HUES48 (cell line): ENCODE results near the gene FAM163B.

ENCODE experiments used
- H3K27ac ChIP-seq: one replicate; pipeline ENCODE4 v1.7.0; 2013; ENCODE audit warnings: low read depth, low read length, inconsistent platforms
- H3K27me3 ChIP-seq: 2 replicates; pipeline ENCODE4 v1.6.1; 2013; ENCODE audit warnings: mild to moderate bottlenecking, low read length; ENCODE audit not compliant: control insufficient read depth, insufficient read depth
- H3K36me3 ChIP-seq: 2 replicates; pipeline ENCODE4 v1.6.1; 2013; ENCODE audit warnings: low read length; ENCODE audit not compliant: control insufficient read depth, insufficient read depth
- H3K4me1 ChIP-seq: 2 replicates; pipeline ENCODE4 v1.6.1; 2013; ENCODE audit warnings: mild to moderate bottlenecking, low read length; ENCODE audit not compliant: control insufficient read depth, insufficient read depth
- H3K4me3 ChIP-seq: 2 replicates; pipeline ENCODE4 v1.5.1; 2013; ENCODE audit warnings: mild to moderate bottlenecking, low read depth, low read length
- H3K9ac ChIP-seq: 2 replicates; pipeline ENCODE4 v1.6.1; 2013; ENCODE audit warnings: mild to moderate bottlenecking, low read depth, low read length, moderate library complexity
- H3K9me3 ChIP-seq: 2 replicates; pipeline ENCODE4 v1.6.1; 2013; ENCODE audit warnings: low read length; ENCODE audit not compliant: control insufficient read depth, insufficient read depth

Gene FAM163B

GRCh38 chr9:133532937-133533668 is 76.1 kb downstream of the FAM163B start:
- Histone ChIP-seq H3K4me3 (no peak overlapping the region), H3K27ac (no peak overlapping the region), H3K9me3 (no peaks in the 10 kb centered on the region), H3K27me3 (peaks cover 21% of the 10 kb centered on the region), H3K36me3 (no peaks in the 10 kb centered on the region), H3K4me1 (peaks cover 23% of the 10 kb centered on the region), H3K9ac (no peak overlapping the region)

GRCh38 chr9:133531293-133531692 is 77.9 kb downstream of the FAM163B start:
- H3K27me3 ChIP-seq: peaks cover 21% of the 10 kb centered on the region
- peaks cover 41% of the 10 kb centered on the region for H3K4me1 ChIP-seq

DNA sequence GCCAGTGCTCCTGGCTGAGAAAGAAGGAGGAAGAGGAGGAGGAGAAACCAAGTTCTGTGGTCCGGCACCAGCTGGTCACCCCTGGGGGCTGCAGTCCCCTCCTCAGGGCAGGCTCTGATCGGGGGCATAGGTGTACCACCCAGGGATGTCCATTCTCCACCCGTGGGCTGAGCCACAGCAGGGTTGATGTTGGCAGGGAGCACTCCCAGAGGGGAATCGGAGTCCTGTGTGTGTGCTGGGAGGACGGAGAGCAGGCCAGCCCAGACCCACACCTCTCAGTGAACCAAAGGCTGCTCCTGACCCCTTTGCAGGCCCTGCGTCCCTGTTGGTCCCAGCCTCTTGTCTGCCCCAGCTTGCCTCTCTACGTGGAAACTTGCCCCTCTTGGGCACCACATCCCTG is 79.3 kb downstream of the FAM163B start:
- Histone ChIP-seq H3K9me3 (no peaks in the 10 kb centered on the region), H3K27me3 (peaks cover 14% of the 10 kb centered on the region), H3K4me1 (peaks cover 44% of the 10 kb centered on the region), H3K4me3 (no peak overlapping the region), H3K9ac (no peak overlapping the region), H3K27ac (no peak overlapping the region), H3K36me3 (no peaks in the 10 kb centered on the region)

More at GRCh38 chr9:133531293-133531692, 77.9 kb downstream of the FAM163B start:
- Histone ChIP-seq H3K4me3 (no peak overlapping the region), H3K36me3 (no peaks in the 10 kb centered on the region), H3K9ac (no peak overlapping the region), H3K27ac (no peak overlapping the region), H3K9me3 (no peaks in the 10 kb centered on the region)

GRCh38 chr9:133529457-133529856 is 79.7 kb downstream of the FAM163B start:
- Histone ChIP-seq H3K36me3 (no peaks in the 10 kb centered on the region), H3K27ac (no peak overlapping the region), H3K4me3 (no peak overlapping the region), H3K4me1 (peaks cover 43% of the 10 kb centered on the region), H3K9ac (no peak overlapping the region), H3K27me3 (peaks cover 12% of the 10 kb centered on the region), H3K9me3 (no peaks in the 10 kb centered on the region)

DNA sequence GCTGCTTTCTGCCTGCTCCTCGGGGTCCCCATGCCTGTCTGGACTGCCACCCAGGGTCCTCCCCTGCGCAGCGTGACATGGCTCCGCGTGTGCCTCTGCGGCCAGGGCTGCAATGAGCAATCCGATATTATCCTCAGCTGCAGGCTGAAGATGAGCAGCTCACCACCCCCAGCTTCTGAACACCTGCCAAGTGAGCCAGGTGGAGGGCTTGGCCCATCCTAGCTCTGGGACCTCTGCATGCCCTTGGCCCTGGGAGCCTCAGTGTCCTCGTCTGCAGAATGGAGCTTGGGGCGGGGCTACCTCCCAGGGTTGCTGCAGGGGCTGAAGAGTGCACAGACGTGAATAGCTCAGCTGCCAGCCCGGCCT is 80.3 kb downstream of the FAM163B start:
- H3K4me1 ChIP-seq: peaks cover 38% of the 10 kb centered on the region
- no peak overlapping the region for H3K4me3 ChIP-seq
- no peaks in the 10 kb centered on the region for H3K9me3 ChIP-seq
- no peak overlapping the region for H3K9ac ChIP-seq
- no peaks in the 10 kb centered on the region for H3K36me3 ChIP-seq
- H3K27ac ChIP-seq: no peak overlapping the region
- H3K27me3 ChIP-seq: peaks cover 7% of the 10 kb centered on the region

GRCh38 chr9:133528001-133528875 is 81.0 kb downstream of the FAM163B start:
- H3K36me3 ChIP-seq: no peaks in the 10 kb centered on the region
- no peak overlapping the region for H3K4me3 ChIP-seq
- no peak overlapping the region for H3K9ac ChIP-seq
- H3K4me1 ChIP-seq: peaks cover 32% of the 10 kb centered on the region
- no peaks in the 10 kb centered on the region for H3K9me3 ChIP-seq
- H3K27me3 ChIP-seq: peaks cover 1% of the 10 kb centered on the region
- no peak overlapping the region for H3K27ac ChIP-seq

GRCh38 chr9:133527444-133527920 is 81.7 kb downstream of the FAM163B start:
- Histone ChIP-seq H3K36me3 (no peaks in the 10 kb centered on the region), H3K9me3 (no peaks in the 10 kb centered on the region), H3K27ac (no peak overlapping the region), H3K9ac (no peak overlapping the region), H3K4me3 (no peak overlapping the region), H3K27me3 (no peaks in the 10 kb centered on the region), H3K4me1 (peaks cover 31% of the 10 kb centered on the region)
